Measurements from ENCODE around the gene RBM23. TPM values are rescaled to one million over a fixed set of nuclear protein-coding genes. Genes with fewer than 3 reads are reported as not detected.
"Not testable (repeated sequence)": the region's sequence is repeated elsewhere in the genome, so short reads cannot be mapped to it uniquely, and the experiment has no call there.

Gene RBM23
- total RNA-seq, 2 experiments from 2014 or later: 77.1 to 81.2 TPM

DNA sequence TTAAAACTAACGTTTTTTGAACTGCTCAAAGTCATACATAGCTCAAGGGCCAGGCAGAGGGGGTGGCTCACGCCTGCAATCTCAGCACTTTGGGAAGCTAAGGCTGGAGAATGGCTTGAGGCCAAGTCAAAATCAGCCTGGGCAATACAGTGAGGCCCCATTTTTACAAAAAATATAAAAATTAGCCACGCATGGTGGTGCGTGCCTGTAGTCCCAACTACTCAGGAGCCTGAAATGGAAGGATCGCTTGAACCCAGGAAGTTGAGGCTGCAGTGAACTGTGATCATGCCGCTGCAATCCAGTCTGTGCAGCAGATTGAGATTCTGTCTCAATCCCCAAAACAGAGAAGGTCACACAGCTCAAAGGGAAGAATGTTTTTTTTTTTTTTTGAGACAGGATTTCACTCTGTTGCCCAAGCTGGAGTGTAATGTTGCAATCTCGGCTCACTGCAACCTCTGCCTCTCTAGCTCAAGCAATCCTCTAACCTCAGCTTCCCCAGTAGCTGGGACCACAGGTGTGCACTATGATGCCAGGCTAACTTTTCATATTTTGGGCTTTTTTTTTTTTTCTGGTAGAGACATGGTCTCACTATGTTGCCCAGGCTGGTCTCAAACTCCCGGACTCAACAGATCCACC, 2.9 kb downstream of the RBM23 start:
- ATAC-seq: no peak
- no peak for DNase-seq

DNA sequence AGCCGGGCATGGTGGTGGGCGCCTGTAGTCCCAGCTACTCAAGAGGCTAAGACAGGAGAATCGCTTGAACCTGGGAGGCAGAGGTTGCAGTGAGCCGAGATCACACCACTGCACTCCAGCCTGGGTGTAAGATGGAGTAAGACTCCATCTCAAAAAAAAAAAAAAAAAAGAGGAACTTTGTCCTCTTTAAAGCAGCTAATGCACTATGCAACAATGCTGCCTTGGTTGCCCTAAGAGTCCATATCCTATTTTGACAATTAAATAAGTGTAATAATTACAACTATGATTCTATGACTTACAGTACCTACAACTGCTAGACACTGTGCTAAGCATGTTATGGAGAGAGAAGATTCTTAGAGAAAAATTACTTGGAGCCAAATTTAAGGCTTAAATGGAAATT, 4.1 kb downstream of the RBM23 start:
- H3K9me3 Mint-ChIP-seq (ENCODE audit: insufficient read depth); ATAC-seq; H3K27me3 Mint-ChIP-seq (ENCODE audit: low read depth); DNase-seq; H3K27ac Mint-ChIP-seq; H3K4me3 Mint-ChIP-seq; POLR2A ChIA-PET: not testable (repeated sequence)
- Mint-ChIP-seq H3K4me1 (ENCODE audit: low read depth) (peaks cover 36% of the 10 kb centered on the region), H3K36me3 (ENCODE audit: low read depth) (peaks cover 35% of the 10 kb centered on the region)
- CTCF ChIA-PET: interaction anchor here (1.7 kb wide), 1 partner anchor 42 kb away, joined by 6 read pairs; no protein-coding TSS in a partner anchor

More for the DNA sequence above, 2.9 kb downstream of the RBM23 start:
- ChIA-PET CTCF (interaction anchor here (1.4 to 6.5 kb wide), 5 partner anchors 13 to 153 kb away, joined by 3 to 84 read pairs (median 6); partner anchors contain the start of gene PRMT5), POLR2A (interaction anchor here (0.6 to 3.8 kb wide), 2 partner anchors 44 to 1650 kb away, joined by 3 to 17 read pairs; partner anchors contain the start of gene LRP10)
- H3K4me1 Mint-ChIP-seq (ENCODE audit: low read depth): peaks cover 42% of the 10 kb centered on the region
- H3K27ac Mint-ChIP-seq: peak overlapping the region; percentile 9
- H3K36me3 Mint-ChIP-seq (ENCODE audit: low read depth): peaks cover 43% of the 10 kb centered on the region
- no peaks in the 10 kb centered on the region for H3K9me3 Mint-ChIP-seq (ENCODE audit: insufficient read depth)
- no peak overlapping the region for H3K4me3 Mint-ChIP-seq
- H3K27me3 Mint-ChIP-seq (ENCODE audit: low read depth): no peaks in the 10 kb centered on the region

DNA sequence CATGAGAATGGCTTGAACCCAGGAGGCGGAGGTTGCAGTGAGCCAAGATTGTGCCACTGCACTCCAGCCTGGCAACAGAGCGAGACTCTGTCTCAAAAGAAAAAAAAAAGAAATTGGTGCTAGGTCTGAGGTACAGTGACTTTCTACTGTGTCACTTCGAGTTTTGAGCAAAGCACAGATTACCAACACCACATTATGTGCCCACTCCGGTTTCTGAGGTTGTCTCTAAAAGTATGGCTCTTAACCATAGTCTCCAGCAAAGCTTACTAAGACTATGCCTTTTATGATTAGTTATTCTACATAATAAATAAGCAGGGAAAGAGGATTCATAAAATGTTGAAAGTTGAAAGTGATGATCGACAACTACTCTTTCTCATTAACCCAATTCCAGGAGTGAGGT, 8.0 kb downstream of the RBM23 start:
- no peak for DNase-seq
- POLR2A ChIA-PET: no interaction called here
- peaks cover 10% of the 10 kb centered on the region for H3K4me1 Mint-ChIP-seq (ENCODE audit: low read depth)
- CTCF ChIA-PET: interaction anchor here (0.8 to 2.5 kb wide), 4 partner anchors 11 to 341 kb away, joined by 3 to 9 read pairs (median 5); partner anchors contain the start of gene PRMT5
- H3K4me3 Mint-ChIP-seq: no peak overlapping the region
- H3K9me3 Mint-ChIP-seq (ENCODE audit: insufficient read depth): no peaks in the 10 kb centered on the region
- H3K36me3 Mint-ChIP-seq (ENCODE audit: low read depth): peaks cover 33% of the 10 kb centered on the region
- no peaks in the 10 kb centered on the region for H3K27me3 Mint-ChIP-seq (ENCODE audit: low read depth)
- H3K27ac Mint-ChIP-seq: no peak overlapping the region
- no peak for ATAC-seq

DNA sequence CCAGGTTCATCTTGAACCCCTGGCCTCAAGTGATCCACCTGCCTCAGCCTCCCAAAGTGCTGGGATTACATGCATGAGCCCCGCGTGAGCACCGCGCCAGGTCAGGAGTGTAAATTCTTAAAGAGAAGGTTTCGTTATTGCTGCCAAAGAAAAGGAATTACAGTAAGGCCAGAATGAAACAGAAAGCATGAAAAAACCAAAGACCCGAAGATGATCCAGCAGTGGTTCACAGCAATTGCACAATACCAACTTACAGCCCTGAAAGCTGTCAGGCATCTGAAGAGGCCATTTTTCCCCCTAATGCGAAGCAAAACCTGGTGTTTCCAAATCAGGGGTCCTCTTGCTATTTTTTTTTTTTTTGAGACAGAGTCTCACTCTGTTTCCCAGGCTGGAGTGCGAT, 10.3 kb downstream of the RBM23 start:
- Mint-ChIP-seq H3K27ac (no peak overlapping the region), H3K36me3 (ENCODE audit: low read depth) (peaks cover 50% of the 10 kb centered on the region), H3K27me3 (ENCODE audit: low read depth) (no peaks in the 10 kb centered on the region), H3K9me3 (ENCODE audit: insufficient read depth) (no peaks in the 10 kb centered on the region), H3K4me3 (no peak overlapping the region), H3K4me1 (ENCODE audit: low read depth) (peaks cover 7% of the 10 kb centered on the region)
- ChIA-PET POLR2A (no interaction called here), CTCF (interaction anchor here (1.3 kb wide), 1 partner anchor 36 kb away, joined by 3 read pairs; no protein-coding TSS in a partner anchor)
- ATAC-seq: no peak
- DNase-seq: no peak

DNA sequence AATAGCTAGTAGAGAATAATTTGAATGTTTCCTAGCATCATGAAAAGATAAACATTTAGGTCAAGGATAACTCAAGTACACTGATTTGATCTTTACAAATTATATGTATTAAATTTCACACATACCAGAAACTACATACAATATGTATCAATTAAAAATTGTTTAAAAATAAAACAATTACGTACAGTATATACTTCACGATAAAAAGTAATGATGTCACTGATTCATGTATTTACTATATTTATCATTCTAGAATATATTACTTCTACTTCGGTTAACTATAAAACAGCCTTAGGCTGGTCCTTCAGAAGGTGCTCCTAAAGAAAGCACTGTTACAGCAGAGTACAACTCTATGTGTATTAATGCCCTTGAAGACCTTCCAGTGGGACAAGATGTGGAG, 11.5 kb downstream of the RBM23 start:
- DNase-seq (no peak), ATAC-seq (no peak)
- no peaks in the 10 kb centered on the region for H3K9me3 Mint-ChIP-seq (ENCODE audit: insufficient read depth)
- ChIA-PET POLR2A (interaction anchor here (0.6 to 1.1 kb wide), 3 partner anchors 10 to 49 kb away, joined by 3 to 5 read pairs (median 4); no protein-coding TSS in a partner anchor), CTCF (interaction anchor here (0.9 to 1.3 kb wide), 3 partner anchors 17 to 84 kb away, joined by 3 read pairs; no protein-coding TSS in a partner anchor)
- peaks cover 54% of the 10 kb centered on the region for H3K36me3 Mint-ChIP-seq (ENCODE audit: low read depth)
- no peak overlapping the region for H3K4me3 Mint-ChIP-seq
- peaks cover 6% of the 10 kb centered on the region for H3K4me1 Mint-ChIP-seq (ENCODE audit: low read depth)
- H3K27me3 Mint-ChIP-seq (ENCODE audit: low read depth): no peaks in the 10 kb centered on the region
- no peak overlapping the region for H3K27ac Mint-ChIP-seq

DNA sequence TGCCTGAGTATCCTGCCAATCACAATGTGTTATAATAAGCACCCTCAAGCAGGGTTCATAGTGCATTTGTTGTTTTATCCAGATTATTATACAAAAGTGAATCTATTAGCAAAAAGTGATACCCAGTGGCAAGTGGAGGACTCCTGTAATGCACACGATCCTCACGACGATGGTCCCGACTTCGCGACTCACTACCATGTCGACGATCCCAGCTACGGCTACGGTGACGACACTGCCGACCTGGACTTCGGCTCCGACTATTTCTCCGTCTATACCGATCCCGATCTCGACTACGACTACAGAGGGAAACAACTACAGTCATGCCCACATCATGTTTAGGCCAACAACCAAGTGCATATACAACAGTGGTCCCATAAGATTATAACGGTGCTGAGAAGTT, 12.9 kb downstream of the RBM23 start:
- Mint-ChIP-seq H3K9me3 (ENCODE audit: insufficient read depth) (no peaks in the 10 kb centered on the region), H3K4me1 (ENCODE audit: low read depth) (peaks cover 5% of the 10 kb centered on the region), H3K36me3 (ENCODE audit: low read depth) (peaks cover 57% of the 10 kb centered on the region), H3K27me3 (ENCODE audit: low read depth) (no peaks in the 10 kb centered on the region), H3K4me3 (no peak overlapping the region), H3K27ac (no peak overlapping the region)
- DNase-seq (no peak), ATAC-seq (no peak)
- CTCF ChIA-PET: no interaction called here
- POLR2A ChIA-PET: no interaction called here

DNA sequence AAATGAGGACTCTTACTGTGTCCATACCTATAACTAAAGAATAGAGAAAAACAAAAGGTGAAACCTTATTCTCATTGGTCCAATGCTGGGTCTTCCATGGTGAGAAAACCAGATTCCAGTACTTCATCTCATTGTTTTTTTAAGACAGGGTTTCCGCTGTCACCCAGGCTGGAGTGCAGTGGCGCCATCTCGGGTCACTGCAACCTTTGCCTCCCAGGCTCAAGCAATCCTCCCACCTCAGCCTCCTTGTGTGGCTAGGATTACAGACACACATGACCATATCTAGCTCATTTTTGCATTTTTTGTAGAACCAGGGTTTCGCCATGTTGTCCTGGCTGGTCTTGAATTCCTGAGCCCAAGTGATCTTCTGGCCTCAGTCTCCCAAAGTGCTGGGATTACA, 13.3 kb downstream of the RBM23 start:
- ATAC-seq (no peak), DNase-seq (no peak)
- H3K4me3 Mint-ChIP-seq: no peak overlapping the region
- CTCF ChIA-PET: no interaction called here
- H3K27ac Mint-ChIP-seq: no peak overlapping the region
- POLR2A ChIA-PET: interaction anchor here (1.0 kb wide), 1 partner anchor 33 kb away, joined by 3 read pairs; no protein-coding TSS in a partner anchor
- H3K4me1 Mint-ChIP-seq (ENCODE audit: low read depth): peaks cover 10% of the 10 kb centered on the region
- H3K36me3 Mint-ChIP-seq (ENCODE audit: low read depth): peaks cover 59% of the 10 kb centered on the region
- H3K9me3 Mint-ChIP-seq (ENCODE audit: insufficient read depth): no peaks in the 10 kb centered on the region
- no peaks in the 10 kb centered on the region for H3K27me3 Mint-ChIP-seq (ENCODE audit: low read depth)

DNA sequence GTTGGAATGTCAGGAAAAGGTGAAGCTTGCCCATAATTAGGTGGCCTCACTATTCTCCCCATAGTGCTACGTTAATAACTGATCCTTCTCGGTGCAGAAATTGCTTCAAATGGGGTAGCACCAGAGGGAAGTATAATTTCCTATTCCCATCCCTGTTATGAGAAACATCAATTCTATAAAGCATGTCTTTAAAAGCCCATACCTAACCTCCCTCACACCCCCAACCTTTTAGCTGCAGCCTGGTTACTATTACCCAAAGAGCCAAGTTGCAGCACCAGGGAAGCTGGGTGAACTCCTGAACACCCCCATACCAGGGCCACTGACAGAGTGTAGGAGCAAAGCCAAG, 15.2 kb downstream of the RBM23 start:
- ChIA-PET CTCF (interaction anchor here (0.7 to 5.0 kb wide), 5 partner anchors 14 to 53 kb away, joined by 3 to 43 read pairs (median 5); no protein-coding TSS in a partner anchor), POLR2A (no interaction called here)
- Mint-ChIP-seq H3K9me3 (ENCODE audit: insufficient read depth) (no peaks in the 10 kb centered on the region), H3K36me3 (ENCODE audit: low read depth) (peaks cover 58% of the 10 kb centered on the region), H3K27ac (no peak overlapping the region), H3K4me1 (ENCODE audit: low read depth) (peaks cover 13% of the 10 kb centered on the region), H3K4me3 (no peak overlapping the region), H3K27me3 (ENCODE audit: low read depth) (no peaks in the 10 kb centered on the region)
- DNase-seq (no peak), ATAC-seq (no peak)

DNA sequence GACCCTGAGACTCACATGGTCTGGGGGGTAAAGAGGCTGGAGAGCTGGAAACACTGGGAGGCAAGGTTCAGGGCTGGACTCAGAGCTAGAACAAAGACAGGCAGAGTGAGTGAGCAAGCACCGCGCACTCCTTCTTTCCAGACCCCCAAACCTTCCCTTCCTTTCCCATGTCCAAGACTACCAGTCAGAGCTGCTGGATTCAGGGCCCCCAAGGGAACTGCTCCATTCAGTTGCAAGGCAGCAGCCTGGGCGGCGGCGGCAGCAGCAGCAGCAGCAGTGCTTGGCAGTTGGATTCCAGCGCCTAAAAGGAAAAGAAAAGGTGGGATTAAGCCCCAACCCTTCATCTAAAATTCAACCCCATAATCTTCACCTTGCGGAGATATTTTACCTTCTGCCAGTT, 17.1 kb downstream of the RBM23 start:
- Mint-ChIP-seq H3K4me1 (ENCODE audit: low read depth) (peaks cover 13% of the 10 kb centered on the region), H3K27me3 (ENCODE audit: low read depth) (no peaks in the 10 kb centered on the region), H3K27ac (peak overlapping the region; percentile 57), H3K36me3 (ENCODE audit: low read depth) (peaks cover 61% of the 10 kb centered on the region), H3K4me3 (no peak overlapping the region), H3K9me3 (ENCODE audit: insufficient read depth) (no peaks in the 10 kb centered on the region)
- no peak for DNase-seq
- ChIA-PET POLR2A (interaction anchor here (1.0 to 2.2 kb wide), 3 partner anchors 17 to 31 kb away, joined by 3 to 8 read pairs (median 3); partner anchors contain the start of genes LRP10 and RBM23), CTCF (interaction anchor here (0.6 to 5.0 kb wide), 11 partner anchors 12 to 331 kb away, joined by 3 to 46 read pairs (median 22); no protein-coding TSS in a partner anchor)
- ATAC-seq: no peak

DNA sequence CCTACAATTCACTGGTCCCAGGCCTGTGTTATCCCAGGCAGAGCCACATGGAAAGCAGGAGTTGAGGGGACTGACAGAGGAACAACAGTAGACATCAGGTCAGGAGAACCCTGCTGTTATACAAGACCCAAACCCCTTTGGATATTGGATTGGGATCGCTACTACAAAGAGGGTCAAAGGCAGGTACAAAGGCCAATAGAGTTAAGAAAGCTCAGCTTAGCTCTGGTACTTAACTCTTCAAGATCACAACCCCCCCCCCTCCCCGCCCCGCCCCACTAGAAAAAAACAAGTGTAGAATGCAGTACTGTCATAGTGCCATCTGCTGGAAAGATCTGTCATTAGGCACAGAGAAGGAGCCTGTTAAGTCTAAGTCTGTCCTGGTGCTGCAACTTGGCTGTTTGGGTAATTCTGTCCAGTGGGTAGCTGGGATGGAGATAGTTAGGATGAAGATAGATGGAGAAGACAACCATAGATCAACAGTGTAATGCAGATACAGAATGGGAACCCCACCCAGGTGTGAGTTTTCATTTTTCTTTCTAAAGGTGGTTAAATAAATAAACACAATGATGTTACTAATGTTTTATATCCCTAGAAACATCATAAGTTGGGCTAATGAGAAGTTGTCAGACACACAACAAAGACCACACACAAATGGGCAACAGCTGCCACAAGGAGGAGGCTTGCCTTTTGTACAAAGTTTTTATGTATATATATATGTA, 18.7 kb downstream of the RBM23 start:
- CTCF ChIA-PET: interaction anchor here (0.8 to 5.0 kb wide), 24 partner anchors 11 to 344 kb away, joined by 3 to 46 read pairs (median 8); partner anchors contain the start of genes HAUS4, MRPL52, OXA1L and PRMT5
- ATAC-seq (peak; percentile 75), DNase-seq (peak; percentile 68)
- Mint-ChIP-seq H3K4me3 (no peak overlapping the region), H3K9me3 (ENCODE audit: insufficient read depth) (no peaks in the 10 kb centered on the region), H3K27ac (peak overlapping the region; percentile 4), H3K36me3 (ENCODE audit: low read depth) (peaks cover 47% of the 10 kb centered on the region), H3K4me1 (ENCODE audit: low read depth) (peaks cover 13% of the 10 kb centered on the region), H3K27me3 (ENCODE audit: low read depth) (no peaks in the 10 kb centered on the region)
- POLR2A ChIA-PET: interaction anchor here (0.6 to 2.2 kb wide), 5 partner anchors 17 to 330 kb away, joined by 3 to 8 read pairs (median 4); partner anchors contain the start of genes LRP10 and RBM23

DNA sequence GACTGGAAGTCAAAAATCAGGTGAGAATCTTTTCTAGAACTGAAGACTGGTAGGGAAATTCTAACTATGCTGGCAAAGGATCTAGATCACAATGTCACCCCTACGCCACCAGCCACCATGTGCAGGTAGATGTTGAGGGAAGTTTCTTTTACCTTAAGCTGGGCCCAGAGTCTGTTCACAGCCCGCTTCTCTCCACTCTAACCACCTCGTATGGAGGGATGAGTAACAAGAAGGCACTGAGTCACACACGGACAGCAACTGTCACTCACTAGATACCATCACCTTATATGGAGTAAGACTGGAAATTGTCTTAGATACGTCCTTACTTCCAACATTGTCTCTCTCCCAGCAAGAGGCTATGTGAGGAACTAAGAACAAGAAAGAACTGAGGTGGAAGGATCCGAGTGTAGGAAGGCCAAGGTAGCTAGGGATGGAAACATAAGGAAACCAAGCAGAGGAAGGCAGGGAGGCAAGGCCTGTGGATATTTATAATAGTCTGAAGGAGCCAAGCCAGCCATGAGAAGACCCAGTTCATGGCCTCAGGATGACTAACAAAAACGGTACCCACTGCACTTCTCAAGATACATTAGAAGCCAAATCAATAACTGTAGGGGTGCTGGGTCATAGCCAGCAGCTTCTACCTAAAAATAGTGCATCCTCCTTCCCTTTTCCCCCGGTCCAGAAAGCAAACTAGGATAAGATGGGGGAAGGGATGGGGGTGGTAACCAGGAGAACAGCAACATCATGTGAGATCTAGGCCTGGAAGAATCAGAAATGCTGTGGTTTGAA, 20.5 kb downstream of the RBM23 start:
- ChIA-PET CTCF (interaction anchor here (1.8 to 4.9 kb wide), 10 partner anchors 13 to 328 kb away, joined by 6 to 46 read pairs (median 22); partner anchors contain the start of genes MRPL52 and RBM23), POLR2A (no interaction called here)
- no peaks in the 10 kb centered on the region for H3K27me3 Mint-ChIP-seq (ENCODE audit: low read depth)
- H3K9me3 Mint-ChIP-seq (ENCODE audit: insufficient read depth): no peaks in the 10 kb centered on the region
- DNase-seq (no peak), ATAC-seq (no peak)
- no peak overlapping the region for H3K4me3 Mint-ChIP-seq
- H3K4me1 Mint-ChIP-seq (ENCODE audit: low read depth): peaks cover 13% of the 10 kb centered on the region
- H3K27ac Mint-ChIP-seq: no peak overlapping the region
- peaks cover 32% of the 10 kb centered on the region for H3K36me3 Mint-ChIP-seq (ENCODE audit: low read depth)

Measured in activated CD8-positive, alpha-beta T cell treated with anti-CD3 and anti-CD28 coated beads, Interleukin-2, amount 10 ng/mL, durations not matched to agents 7 days and 5 days (primary cell).